Endodermal cell (in vitro differentiated cells): ENCODE data around the gene TEX2. TPM values are rescaled to one million over a fixed set of nuclear protein-coding genes. Genes with fewer than 3 reads are reported as not detected.

Experiments used
- DNase-seq: peaks from one replicate; pipeline ENCODE4 v3.0.0-alpha.2; 2017
- H3K27ac ChIP-seq: 2 replicates; pipeline ENCODE4 v1.5.1; 2013; ENCODE audit warnings: mild to moderate bottlenecking, low read depth, low read length, moderate library complexity
- H3K27me3 ChIP-seq: 2 replicates; pipeline ENCODE4 v1.6.1; 2013; ENCODE audit warnings: mild to moderate bottlenecking, low read length, moderate library complexity; ENCODE audit not compliant: insufficient read depth, control insufficient read depth, poor library complexity, severe bottlenecking
- H3K36me3 ChIP-seq: 2 replicates; pipeline ENCODE4 v1.7.0; 2013; ENCODE audit warnings: mild to moderate bottlenecking, low read length, moderate library complexity; ENCODE audit not compliant: control insufficient read depth, insufficient read depth
- H3K4me1 ChIP-seq: one replicate; pipeline ENCODE4 v1.7.0; 2013; ENCODE audit warnings: low read length; ENCODE audit not compliant: control insufficient read depth, insufficient read depth
- H3K4me3 ChIP-seq: 2 replicates; pipeline ENCODE4 v1.5.1; 2013; ENCODE audit warnings: mild to moderate bottlenecking, low read length, moderate library complexity
- H3K9ac ChIP-seq: 2 replicates; pipeline ENCODE4 v1.6.1; 2013; ENCODE audit warnings: mild to moderate bottlenecking, low read length, moderate library complexity; ENCODE audit not compliant: poor library complexity, severe bottlenecking; ENCODE audit errors: extremely low read depth
- H3K9me3 ChIP-seq: 2 replicates; pipeline ENCODE4 v1.6.1; 2013; ENCODE audit warnings: mild to moderate bottlenecking, low read length, moderate library complexity; ENCODE audit not compliant: control insufficient read depth
- H3K27ac Mint-ChIP-seq: 2 replicates; pipeline ENCODE4 v1.8.0; 2020; ENCODE audit warnings: mixed read lengths
- H3K27me3 Mint-ChIP-seq: 2 replicates; pipeline ENCODE4 v1.8.0; 2021; ENCODE audit warnings: mild to moderate bottlenecking, mixed read lengths; ENCODE audit not compliant: insufficient read depth
- H3K36me3 Mint-ChIP-seq: 2 replicates; pipeline ENCODE4 v1.8.0; 2020; ENCODE audit warnings: low read depth, mixed read lengths
- H3K4me1 Mint-ChIP-seq: 2 replicates; pipeline ENCODE4 v1.8.0; 2020; ENCODE audit warnings: mixed read lengths
- H3K4me3 Mint-ChIP-seq: 2 replicates; pipeline ENCODE4 v1.8.0; 2020; ENCODE audit warnings: mild to moderate bottlenecking, moderate library complexity, mixed read lengths
- H3K9me3 Mint-ChIP-seq: 2 replicates; pipeline ENCODE4 v1.8.0; 2020; ENCODE audit warnings: mild to moderate bottlenecking, mixed read lengths
- WGBS, 2 experiments: methylation state at CpG; one replicate each; pipeline versions ENCODE4 v1.1.5 to v1.1.7; 2013; ENCODE audit warnings: missing lambda C conversion rate in 2 of 2, mixed read lengths in 1 of 2; ENCODE audit not compliant: insufficient coverage in 1 of 2, insufficient read length in 1 of 2; 5-methylcytosine and 5-hydroxymethylcytosine counted together
- total RNA-seq, 2 donors: library from RNA; stranded (reverse); fragmentation: NEBNext Ultra II Directional in 1 of 2; extraction: Animal tissue kit (Norgen Biotek cat#: 25700) in 1 of 2; gene quantifications; 2 replicates in 1 of 2; 3 replicates in 1 of 2; pipeline ENCODE4 v1.2.1, GENCODE V29; 2021
- TF ChIP-seq, protein P1 (sequence below): fragments of 200-600 bp; sonication (generic); conservative IDR thresholded peaks from 2 replicates; pipeline ENCODE4 v1.5.0; 2021; ENCODE audit warnings: antibody characterized with exemption, mild to moderate bottlenecking

Gene TEX2
- total RNA-seq, 2 donors from 2014 or later: 11.6 to 13.1 TPM

DNA sequence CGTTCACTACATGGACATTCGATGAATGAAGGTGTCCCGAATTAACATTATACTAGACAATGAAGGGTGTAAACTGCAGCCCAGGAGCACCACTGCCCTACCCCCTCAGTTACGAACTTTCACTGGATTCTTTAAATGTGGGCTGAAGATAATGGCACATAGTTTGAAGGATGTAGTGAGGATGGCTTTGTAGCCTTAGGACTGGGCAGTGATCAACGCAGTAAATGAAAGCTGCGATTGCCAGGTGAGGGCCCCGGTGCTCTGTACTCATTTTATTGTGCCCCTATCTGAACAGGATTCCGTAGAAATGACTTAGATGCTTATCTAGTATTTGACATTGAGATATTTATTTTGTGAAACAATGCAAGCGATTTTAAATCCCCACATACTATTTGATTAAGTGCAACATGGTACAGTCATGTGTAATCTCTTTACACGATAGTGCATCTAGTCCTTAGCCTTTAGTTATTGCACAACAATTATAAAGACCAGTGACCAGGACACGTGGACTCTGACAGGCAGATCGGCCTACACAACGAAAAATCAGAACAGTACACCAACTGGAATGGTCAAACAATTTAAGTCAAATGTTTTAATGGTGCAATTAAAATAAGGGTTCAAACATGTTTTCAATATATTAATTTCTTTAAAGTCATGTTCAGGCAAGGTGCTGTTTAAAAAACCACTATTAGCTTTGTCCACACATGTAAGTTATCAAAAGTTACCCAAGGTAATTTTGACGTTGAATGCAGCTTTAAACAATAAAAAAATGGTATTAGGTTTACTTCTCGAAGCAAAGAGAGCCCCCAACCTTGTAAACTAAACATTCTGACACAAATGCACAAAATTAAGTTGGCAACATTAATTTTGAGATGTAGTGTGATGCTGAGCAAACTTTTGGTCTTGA, 115.7 kb downstream of the TEX2 start:
- no peaks in the 10 kb centered on the region for H3K27me3 Mint-ChIP-seq
- peak overlapping the region; percentile 8 for H3K27ac ChIP-seq
- peaks cover 11% of the 10 kb centered on the region for H3K36me3 ChIP-seq
- no peaks in the 10 kb centered on the region for H3K9me3 Mint-ChIP-seq
- H3K4me1 ChIP-seq: no peaks in the 10 kb centered on the region
- no peaks in the 10 kb centered on the region for H3K27me3 ChIP-seq
- 61 to 74% methylated on average over 10 to 14 of the region's 15 CpGs for whole genome bisulfite sequencing, 2 experiments
- TF ChIP-seq, protein P1, sequence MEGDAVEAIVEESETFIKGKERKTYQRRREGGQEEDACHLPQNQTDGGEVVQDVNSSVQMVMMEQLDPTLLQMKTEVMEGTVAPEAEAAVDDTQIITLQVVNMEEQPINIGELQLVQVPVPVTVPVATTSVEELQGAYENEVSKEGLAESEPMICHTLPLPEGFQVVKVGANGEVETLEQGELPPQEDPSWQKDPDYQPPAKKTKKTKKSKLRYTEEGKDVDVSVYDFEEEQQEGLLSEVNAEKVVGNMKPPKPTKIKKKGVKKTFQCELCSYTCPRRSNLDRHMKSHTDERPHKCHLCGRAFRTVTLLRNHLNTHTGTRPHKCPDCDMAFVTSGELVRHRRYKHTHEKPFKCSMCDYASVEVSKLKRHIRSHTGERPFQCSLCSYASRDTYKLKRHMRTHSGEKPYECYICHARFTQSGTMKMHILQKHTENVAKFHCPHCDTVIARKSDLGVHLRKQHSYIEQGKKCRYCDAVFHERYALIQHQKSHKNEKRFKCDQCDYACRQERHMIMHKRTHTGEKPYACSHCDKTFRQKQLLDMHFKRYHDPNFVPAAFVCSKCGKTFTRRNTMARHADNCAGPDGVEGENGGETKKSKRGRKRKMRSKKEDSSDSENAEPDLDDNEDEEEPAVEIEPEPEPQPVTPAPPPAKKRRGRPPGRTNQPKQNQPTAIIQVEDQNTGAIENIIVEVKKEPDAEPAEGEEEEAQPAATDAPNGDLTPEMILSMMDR: no peak
- H3K9ac ChIP-seq: peak overlapping the region; percentile 98
- H3K4me3 Mint-ChIP-seq: no peak overlapping the region
- H3K27ac Mint-ChIP-seq: no peak overlapping the region
- DNase-seq: peak; percentile 70
- peaks cover 13% of the 10 kb centered on the region for H3K4me1 Mint-ChIP-seq
- peak overlapping the region; percentile 85 for H3K4me3 ChIP-seq
- H3K9me3 ChIP-seq: no peaks in the 10 kb centered on the region
- H3K36me3 Mint-ChIP-seq: peaks cover 19% of the 10 kb centered on the region

DNA sequence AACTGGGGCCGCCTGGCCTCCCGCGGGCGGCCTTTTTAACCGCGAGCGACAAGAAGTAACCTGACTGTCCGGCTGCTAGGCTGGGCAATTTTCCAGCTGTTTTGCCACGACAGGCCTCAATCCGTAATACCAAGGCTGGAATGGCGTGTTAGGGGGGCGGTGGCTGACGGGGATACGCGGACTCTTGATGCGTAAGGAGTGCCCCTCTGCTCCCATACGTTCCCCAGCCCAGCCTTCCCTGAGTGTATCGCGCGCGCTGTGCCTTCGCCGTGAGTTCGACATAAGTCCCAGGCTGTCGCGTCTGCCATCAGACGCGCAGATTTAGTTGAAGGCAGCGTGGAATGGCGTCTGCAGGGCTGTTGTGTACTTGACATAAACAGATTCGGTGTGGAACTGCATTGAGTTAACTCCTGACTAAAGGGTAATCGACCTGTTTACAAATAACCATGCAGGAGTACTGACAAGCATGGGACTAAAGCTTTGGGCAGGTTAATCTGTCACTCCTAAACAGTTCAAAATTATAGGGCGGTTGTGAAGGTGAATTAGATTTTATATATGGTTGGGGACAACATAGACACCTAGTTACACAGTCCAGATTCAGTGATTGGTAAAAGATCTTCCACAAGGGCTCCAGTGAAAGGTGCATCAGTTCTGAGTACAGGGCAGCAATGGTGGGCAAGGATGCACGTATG, 116.5 kb downstream of the TEX2 start:
- Histone ChIP-seq H3K4me3 (peak overlapping the region; percentile 85), H3K27me3 (no peaks in the 10 kb centered on the region), H3K27ac (peak overlapping the region; percentile 78), H3K36me3 (peaks cover 8% of the 10 kb centered on the region), H3K9ac (peak overlapping the region; percentile 98), H3K9me3 (no peaks in the 10 kb centered on the region), H3K4me1 (no peaks in the 10 kb centered on the region)
- Mint-ChIP-seq H3K27me3 (no peaks in the 10 kb centered on the region), H3K4me1 (peaks cover 13% of the 10 kb centered on the region), H3K27ac (no peak overlapping the region), H3K4me3 (no peak overlapping the region), H3K9me3 (no peaks in the 10 kb centered on the region), H3K36me3 (peaks cover 17% of the 10 kb centered on the region)
- TF ChIP-seq, protein P1: no peak
- 1% methylated on average over 22 to 34 of the region's 34 CpGs for WGBS, 2 experiments
- peak; percentile 81 for DNase-seq

DNA sequence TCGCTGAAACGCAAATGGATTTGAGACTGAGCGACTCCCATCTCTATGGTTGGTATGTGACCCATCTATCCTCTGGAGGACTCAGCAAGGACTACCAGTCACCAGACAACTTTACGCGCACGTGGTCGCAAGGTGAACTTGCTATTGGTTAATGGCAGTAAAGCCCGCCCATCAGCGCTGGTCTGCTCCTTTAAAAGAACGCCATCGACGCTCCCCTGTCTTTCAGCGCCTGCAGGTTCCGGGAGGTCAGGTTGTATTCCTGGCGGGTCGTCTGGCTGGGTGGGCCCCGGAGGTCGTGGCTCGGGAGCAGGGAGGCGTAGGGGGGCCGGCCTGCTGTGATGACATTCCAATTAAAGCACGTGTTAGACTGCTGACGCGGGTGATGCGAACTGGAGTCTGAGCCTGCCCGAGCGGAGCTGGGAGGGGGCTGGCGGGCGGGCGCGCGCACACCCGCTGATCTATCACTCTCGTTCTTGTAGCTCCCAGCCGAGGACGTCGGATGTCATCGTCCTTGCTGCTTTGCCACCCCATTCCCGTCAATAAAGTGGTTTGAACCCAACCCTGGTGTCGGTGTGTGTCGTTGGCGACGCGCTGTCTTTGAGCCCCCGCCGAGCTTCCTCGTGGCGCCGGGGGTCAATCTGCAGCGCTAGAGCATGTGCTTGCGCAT, 117.2 kb downstream of the TEX2 start:
- Histone ChIP-seq H3K9ac (peak overlapping the region; percentile 98), H3K4me1 (no peaks in the 10 kb centered on the region), H3K9me3 (no peaks in the 10 kb centered on the region), H3K4me3 (peak overlapping the region; percentile 85), H3K27ac (peak overlapping the region; percentile 78), H3K36me3 (peaks cover 8% of the 10 kb centered on the region), H3K27me3 (no peaks in the 10 kb centered on the region)
- Mint-ChIP-seq H3K4me1 (peaks cover 13% of the 10 kb centered on the region), H3K36me3 (peaks cover 14% of the 10 kb centered on the region), H3K27me3 (no peaks in the 10 kb centered on the region), H3K27ac (no peak overlapping the region), H3K4me3 (no peak overlapping the region), H3K9me3 (no peaks in the 10 kb centered on the region)
- TF ChIP-seq, protein P1: no peak
- peak; percentile 99 for DNase-seq
- WGBS, 2 experiments: 0% methylated on average over 40 to 51 of the region's 51 CpGs
